Activated CD8-positive, alpha-beta memory T cell treated with anti-CD3 and anti-CD28 coated beads for 1 hour (primary cell): ENCODE data around the gene THOC2.
"Not testable (repeated sequence)": the region's sequence is repeated elsewhere in the genome, so short reads cannot be mapped to it uniquely, and the experiment has no call there.

Experiments
- DNase-seq, 2 donors: peaks; one replicate each; pipeline ENCODE4 v3.0.0-alpha.2; 2020; ENCODE audit warnings: low read depth in 1 of 2; ENCODE audit errors: extremely low read depth in 1 of 2

THOC2 gene

DNA sequence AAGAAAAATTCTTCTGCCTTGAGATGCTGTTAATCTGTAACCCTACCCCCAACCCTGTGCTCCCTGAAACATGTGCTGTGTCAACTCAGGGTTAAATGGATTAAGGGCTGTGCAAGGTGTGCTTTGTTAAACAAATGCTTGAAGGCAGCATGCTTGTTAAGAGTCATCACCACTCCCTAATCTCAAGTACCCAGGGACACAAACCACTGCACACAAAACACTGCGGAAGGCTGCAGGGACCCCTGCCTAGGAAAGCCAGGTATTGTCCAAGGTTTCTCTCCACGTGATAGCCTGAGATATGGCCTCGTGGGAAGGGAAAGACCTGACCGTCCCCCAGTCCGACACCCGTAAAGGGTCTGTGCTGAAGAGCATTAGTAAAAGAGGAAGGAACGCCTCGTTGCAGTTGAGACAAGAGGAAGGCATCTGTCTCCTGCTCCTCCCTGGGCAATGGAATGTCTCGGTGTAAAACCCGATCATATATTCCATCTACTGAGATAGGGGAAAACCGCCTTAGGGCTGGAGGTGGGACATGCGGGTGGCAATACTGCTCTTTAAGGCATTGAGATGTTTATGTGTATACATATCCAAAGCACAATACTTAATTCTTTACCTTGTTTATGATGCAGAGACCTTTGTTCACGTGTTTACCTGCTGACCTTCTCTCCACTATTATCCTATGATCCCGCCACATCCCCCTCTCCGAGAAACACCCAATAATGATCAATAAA lies 53.0 kb downstream of the THOC2 start:
- not testable (repeated sequence) for DNase-seq

DNA sequence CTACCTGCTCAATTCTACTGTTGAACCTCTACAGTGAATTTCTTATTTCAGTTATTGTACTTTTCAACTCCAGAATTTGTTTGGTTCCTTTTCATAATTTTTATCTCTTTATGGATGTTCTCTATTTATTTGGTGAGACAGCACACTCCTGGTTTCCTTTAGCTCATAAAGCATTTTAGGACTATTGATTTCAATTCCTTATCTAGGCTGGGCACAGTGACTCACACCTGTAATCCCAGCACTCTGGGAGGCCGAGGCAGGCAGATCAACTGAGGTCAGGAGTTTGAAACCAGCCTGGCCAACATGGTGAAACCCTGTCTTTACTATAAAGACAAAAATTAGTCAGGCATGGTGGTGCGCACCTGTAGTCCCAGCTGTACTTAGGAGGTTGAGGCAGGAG lies 57.7 kb downstream of the THOC2 start:
- no peak for DNase-seq

DNA sequence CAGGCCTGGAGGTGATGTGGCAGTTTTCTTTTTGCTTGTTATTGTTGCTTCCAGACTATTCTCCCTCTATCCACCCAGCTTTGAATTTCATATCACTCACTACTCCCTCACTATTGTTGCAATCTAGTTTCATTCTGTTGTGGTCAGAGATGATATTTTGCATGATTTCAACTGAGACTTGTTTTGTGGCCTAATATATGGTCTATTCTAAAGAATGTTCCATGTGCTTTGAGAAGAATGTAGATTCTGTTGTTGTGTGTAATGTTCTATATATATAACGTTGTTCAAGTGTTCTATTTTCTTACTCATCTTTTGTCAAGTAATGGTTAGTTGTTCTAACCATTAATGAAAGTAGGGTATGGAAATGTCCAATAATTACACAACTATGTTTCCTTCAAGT lies 59.0 kb downstream of the THOC2 start:
- DNase-seq = no peak

DNA sequence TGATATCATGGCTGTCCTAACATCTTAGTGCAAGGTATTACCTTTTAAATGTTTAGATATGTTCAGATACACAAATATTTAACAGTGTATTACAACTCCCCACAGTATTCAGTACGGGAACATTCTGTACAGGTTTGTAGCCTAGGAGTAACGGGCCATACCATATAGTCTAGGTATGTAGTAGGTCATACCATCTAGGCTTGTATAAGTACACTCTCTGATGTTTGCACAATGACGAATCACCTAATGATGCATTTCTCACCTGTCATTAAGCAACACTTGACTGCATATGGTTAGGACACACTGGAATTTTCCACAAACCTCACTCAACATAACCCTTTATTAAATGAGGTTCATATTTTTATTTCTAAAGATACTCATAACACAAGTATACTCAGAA lies 67.7 kb downstream of the THOC2 start:
- DNase-seq = no peak

DNA sequence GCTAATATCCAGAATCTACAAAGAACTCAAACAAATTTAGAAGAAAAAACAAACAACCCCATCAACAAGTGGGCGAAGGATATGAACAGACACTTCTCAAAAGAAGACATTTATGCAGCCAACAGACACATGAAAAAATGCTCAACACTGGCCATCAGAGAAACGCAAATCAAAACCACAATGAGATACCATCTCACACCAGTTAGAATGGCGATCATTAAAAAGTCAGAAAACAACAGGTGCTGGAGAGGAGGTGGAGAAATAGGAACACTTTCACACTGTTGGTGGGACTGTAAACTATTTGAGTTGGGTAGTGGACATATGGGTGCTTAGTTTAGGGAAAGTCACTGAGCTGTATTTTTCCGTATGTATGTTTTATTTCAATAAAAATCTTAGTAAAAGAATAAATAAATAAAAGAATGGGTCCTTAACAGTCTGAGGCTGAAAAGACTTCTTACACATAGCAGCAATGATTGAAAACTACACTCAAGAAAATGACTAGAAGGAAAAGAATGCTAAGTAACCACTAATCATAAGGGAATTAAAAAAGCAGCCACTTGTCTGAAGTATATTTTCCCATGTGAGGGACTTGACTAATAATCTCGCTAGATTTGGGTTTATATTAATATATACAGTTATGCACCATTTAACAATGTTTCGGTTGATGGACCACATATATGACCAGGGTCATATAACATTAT lies 68.2 kb downstream of the THOC2 start:
- DNase-seq = not testable (repeated sequence)

DNA sequence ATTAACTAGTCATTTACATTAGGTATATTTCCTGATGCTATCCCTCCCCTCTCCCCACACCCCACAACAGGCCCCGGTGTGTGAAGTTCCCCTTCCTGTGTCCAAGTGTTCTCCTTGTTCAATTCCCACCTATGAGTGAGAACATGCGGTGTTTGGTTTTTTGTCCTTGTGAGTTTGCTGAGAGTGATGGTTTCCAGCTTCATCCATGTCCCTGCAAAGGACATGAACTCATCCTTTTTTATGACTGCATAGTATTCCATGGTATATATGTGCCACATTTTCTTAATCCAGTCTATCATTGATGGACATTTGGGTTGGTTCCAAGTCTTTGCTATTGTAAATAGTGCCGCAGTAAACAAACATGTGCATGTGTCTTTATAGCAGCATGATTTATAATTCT lies 69.1 kb downstream of the THOC2 start:
- not testable (repeated sequence) for DNase-seq

DNA sequence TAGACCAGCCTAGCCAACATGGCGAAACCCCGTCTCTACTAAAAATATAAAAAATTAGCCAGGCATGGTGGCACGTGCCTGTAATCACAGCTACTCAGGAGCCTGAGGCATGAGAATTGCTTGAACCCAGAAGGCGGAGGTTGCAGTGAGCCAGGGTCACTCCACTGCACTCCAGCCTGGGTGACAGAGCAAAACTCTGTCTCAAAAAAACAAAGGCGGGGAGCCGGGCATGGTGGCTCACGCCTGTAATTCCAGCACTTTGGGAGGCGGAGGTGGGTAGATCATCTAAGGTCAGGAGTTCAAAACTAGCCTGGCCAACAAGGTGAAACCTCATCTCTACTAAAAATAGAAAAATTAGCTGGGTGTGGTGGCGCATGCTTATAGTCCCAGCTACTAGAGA lies 76.3 kb downstream of the THOC2 start:
- DNase-seq = not testable (repeated sequence)

DNA sequence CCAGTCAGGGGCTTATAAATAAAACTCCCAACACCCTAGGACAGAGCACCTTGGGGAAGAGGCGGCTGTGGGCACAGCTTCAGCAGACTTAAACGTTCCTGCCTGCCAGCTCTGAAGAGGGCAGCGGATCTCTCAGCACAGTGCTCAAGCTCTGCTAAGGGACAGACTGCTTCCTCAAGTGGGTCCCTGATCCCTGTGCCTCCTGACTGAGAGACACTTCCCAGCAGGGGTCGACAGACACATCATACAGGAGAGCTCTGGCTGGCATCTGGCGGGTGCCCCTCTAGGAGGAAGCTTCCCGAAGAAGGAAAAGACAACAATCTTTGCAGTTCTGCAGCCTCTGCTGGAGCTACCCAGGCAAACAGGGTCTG lies 84.1 kb downstream of the THOC2 start:
- not testable (repeated sequence) for DNase-seq

DNA sequence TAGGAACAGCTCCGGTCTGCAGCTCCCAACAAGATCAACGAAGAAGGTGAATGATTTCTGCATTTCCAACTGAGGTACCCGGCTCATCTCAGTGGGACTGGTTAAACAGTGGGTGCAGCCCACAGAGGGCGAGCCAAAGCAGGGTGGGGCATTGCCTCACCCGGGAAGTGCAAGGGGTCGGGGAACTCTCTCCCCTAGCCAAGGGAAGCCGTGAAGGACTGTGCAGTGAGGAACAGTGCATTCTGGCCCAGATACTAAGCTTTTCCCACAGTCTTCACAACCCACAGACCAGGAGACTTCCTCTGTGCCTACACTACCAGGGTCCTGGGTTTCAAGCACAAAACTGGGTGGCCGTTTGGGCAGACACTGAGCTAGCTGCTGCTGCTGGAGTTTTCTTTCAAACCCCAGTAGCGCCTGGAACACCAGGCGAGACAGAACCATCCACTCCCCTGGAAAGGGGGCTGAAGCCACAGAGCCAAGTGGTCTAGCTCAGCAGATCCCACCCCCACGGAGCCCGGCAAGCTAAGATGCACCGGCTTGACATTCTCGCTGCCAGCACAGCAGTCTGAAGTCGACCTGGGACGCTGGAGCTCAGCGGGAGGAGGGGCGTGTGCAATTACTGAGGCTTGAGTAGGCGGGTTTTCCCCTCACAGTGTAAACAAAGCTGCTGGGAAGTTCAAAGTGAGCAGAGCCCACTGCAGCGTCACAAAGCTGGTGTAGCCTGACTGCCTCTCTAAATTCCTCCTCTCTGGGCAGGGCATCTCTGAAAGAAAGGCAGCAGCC lies 84.6 kb downstream of the THOC2 start:
- no peak for DNase-seq

DNA sequence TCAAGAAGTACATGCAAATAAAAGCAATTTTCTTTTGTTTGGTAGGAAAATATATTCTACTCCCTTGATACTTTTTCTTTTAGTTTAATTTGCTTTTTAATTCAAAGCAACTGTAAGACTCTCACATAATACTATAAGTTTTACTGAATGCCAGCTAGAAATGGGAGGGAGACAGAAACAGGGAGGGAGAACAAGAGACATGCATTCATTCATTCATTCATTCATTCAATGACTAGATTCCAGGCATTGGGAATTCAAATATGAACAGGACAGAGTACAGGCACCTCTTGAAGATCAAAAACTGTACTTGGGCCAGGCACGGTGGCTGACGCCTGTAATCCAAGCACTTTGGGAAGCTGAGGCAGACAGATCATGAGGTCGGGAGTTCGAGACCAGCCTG lies 85.6 kb downstream of the THOC2 start:
- DNase-seq = no peak

DNA sequence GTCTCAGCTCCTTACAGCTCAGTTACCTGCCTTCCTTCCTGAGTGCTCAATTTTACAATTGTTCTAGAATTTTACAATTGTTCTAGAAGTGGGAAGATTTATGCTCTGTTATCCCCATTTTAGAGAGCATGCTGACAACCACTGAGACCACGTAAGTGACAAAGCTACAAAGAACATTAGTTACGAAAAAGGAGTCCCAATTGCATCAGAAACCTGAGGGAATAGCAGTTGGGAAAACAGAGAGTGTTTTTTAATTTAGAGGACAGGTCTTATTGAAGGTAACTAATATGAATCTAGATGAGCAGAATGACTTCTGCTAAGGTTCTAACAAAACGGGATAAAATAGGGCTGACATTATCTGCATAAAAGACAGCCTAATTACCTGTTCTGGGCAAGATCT lies 103.3 kb downstream of the THOC2 start:
- no peak for DNase-seq

DNA sequence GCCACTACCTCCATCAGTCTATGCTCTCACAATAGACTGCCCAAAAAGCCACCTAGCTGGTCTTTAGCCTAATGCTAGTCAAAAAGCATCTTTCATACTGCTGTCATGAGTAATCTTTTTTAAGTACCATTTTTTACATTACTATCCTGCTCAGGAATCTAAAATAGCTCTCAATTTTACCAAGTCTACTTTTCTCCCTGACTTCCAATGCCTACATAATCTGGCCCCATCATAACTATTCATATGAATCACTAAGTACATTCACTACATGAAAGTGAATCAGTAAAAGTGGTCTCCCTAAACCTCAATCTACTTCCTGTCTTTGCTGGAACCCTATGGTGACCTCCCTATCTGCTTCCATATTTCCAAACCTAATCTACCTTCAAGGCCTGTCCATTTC lies 105.9 kb downstream of the THOC2 start:
- DNase-seq = no peak

DNA sequence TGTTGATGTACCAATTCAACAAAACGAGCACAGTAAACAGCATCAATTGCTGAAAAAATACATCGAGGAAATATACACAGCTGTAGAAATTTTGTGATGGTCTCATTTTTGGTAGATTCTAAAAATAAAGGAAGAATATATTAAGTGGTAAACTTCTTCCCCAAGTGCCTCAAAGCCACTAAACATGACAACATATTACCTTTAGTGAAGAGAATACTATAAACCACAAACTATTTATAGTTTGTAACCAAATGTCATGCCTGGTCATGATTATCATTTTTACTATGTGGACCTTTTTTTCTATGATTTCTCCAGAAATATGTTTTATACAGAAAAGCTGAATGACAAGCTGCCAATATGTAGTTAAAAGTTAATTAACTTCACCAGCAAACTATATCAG lies 106.9 kb downstream of the THOC2 start:
- no peak for DNase-seq

DNA sequence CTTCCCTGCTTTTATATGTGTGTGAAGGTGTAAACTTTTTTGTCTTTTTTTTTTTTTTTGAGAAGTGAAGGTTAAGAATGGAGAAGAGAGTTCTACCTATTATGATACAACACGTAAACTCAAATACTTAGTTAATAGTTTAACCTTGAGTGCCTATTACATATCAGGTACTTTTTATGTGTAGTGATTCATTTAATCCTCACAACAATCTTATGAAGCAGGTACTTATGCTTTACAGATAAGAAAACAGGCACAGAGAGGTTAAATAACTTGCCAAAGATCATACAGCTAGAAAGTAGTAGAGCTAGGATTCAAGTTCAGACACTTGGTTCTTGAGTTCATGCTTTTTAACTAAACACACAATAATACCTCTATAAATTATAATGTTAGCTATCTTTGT lies 107.4 kb downstream of the THOC2 start:
- no peak for DNase-seq

DNA sequence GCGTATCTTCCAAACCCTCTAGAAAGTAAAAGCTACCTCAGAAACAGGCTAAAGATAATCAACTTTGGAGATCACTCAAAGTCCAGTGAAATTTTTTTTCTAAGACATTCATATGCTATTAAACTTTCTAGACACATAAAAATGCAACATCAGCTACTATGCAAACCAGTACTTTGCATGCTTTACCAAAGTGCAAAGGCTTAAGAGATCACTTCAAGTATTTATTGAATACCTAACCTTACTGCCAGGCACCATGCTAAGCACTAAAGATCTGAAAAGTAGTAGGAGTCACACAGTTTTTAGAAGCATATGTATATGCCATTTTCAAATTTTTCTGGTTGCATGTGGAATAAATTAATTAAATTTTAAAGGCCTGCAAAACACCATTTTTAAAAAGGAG lies 115.8 kb downstream of the THOC2 start:
- DNase-seq = no peak

DNA sequence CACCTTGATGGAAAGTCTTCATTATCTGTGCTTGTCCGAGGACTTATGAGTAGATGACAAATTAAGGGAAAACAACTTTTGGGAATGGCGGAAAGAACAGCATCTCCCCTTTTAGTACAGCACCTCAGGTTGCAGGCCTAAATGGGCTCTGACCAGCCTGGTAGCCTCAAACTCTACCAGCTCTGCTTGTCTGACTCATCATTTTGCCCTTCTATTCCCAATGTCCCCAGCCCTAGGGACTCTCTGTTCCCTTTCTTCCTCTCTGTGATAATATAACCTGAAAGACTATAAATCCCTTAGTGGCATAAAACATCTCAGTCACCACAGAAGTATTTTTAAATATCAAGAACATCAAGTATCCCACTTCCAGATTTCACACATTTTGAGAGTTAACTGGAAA lies 121.9 kb downstream of the THOC2 start:
- DNase-seq = no peak

DNA sequence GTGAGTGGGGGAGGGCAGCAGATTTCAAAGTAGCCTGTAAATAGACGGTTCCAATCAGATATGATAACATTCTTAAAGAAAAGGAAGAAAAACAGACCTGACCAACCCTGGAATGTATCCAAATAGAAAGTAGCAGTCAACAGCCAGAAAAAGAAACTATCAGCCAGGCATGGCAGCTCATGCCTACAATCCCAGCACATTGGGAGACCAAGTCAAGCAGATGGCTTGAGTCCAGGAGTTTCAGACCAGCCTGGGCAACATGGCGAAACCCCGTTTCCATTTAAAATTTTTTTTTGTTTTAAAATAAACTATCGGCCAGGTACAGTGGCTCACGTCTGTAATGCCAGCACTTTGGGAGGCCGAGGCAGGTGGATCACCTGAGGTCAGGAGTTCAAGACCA lies 125.0 kb downstream of the THOC2 start:
- DNase-seq = no peak

DNA sequence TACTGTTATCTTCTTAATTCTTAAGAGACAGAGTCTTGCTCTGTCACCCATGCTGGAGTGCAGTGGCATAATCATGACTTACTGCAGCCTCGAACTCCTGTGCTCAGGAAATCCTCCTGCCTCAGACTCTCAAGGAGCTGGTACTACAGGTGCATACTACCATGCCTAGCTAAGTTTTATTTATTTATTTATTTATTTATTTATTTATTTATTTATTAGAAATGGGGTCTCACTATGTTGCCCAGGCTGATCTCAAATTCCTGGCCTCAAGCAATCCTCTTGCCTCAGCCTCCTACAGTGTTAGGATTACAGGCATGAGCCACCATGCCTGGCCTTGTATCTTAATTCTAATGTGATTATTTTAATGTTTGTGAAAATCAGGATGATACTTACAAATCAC lies 125.6 kb downstream of the THOC2 start:
- no peak for DNase-seq

DNA sequence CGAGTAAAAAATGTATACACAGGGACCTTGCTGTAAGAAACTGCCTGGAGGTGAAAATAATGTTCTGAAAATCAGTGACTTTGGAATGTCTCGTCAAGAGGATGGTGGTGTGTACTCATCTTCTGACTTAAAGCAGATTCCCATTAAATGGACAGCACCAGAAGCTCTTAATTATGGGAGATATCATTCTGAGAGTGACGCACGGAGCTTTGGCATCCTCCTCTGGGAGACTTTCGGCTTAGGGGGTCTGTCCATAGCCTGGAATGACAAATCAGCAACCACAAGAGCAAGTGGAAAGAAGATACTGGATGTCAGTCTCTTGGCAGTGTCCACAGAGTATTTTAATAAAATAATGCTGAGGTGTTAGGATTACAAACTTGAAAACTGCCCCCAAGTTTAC lies 129.4 kb downstream of the THOC2 start:
- DNase-seq = no peak

DNA sequence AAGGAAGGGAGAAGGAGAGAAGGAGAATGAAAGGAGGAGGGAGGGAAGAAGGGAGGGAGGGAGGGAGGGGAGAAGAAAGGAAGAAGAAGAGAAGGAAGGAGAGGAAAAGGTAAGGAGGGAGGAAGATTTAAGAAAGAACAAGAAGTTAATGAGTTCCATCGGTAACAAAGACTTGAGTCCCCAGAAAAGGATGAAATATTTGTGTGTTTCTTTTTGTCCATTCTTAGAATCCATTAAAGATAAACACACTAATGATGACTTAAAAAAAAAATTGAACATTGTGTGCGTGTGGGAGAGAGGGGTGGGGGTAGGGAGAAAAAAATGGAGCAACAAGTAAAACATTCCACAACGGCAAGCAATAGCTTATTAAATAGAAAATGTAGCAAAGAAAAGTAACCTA lies 131.4 kb downstream of the THOC2 start:
- DNase-seq = no peak

DNA sequence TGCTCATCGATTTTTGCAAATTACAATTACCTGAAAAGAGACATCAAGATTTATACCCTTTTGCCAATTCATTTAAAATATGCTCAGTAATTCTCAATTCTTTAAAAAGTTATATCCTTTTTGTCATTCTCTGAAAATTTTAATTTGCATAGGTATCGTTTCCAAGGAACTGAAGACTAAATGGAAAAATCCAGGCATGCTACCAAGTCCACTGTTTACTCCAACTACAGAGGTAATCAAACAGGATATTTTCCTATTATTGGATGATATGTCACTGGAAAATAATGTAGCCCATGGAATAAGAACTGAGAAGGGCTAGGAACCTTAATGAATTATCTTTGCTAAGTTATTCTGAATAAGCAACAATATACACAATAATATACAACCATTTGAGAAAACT lies 132.7 kb downstream of the THOC2 start:
- DNase-seq = no peak
